DMS 273 (cell line): Measurements from ENCODE around the gene RABL6.
"Not testable (repeated sequence)": the region's sequence is repeated elsewhere in the genome, so short reads cannot be mapped to it uniquely, and the experiment has no call there.

Experiments used
- DNase-seq: peaks from one replicate; lab custom pipeline; 2025; ENCODE audit not compliant: unreplicated experiment; lab: John Stamatoyannopoulos, UW

The RABL6 gene

GRCh38 chr9:136820971-136821825, 13.4 kb downstream of the RABL6 start:
- DNase-seq: no peak

GRCh38 chr9:136821826-136822544, 14.2 kb downstream of the RABL6 start:
- DNase-seq: no peak

GRCh38 chr9:136823136-136824046, 15.6 kb downstream of the RABL6 start:
- DNase-seq: no peak

GRCh38 chr9:136824496-136825225, 16.9 kb downstream of the RABL6 start:
- DNase-seq: no peak

- no peak for DNase-seq
Measured at GRCh38 chr9:136825295-136826187, 17.8 kb downstream of the RABL6 start.

GRCh38 chr9:136826188-136826541, 18.4 kb downstream of the RABL6 start:
- no peak for DNase-seq

GRCh38 chr9:136826703-136827582, 19.2 kb downstream of the RABL6 start:
- no peak for DNase-seq

GRCh38 chr9:136827794-136828473, 20.2 kb downstream of the RABL6 start:
- no peak for DNase-seq

- DNase-seq: no peak
Measured at GRCh38 chr9:136828474-136829140, 20.9 kb downstream of the RABL6 start.

- no peak for DNase-seq
Measured at GRCh38 chr9:136829412-136829811, 21.7 kb downstream of the RABL6 start.

- DNase-seq: no peak
Measured at GRCh38 chr9:136829981-136830885, 22.5 kb downstream of the RABL6 start.

GRCh38 chr9:136831002-136831719, 23.4 kb downstream of the RABL6 start:
- DNase-seq: no peak

- no peak for DNase-seq
Measured at GRCh38 chr9:136831720-136832104, 24.0 kb downstream of the RABL6 start.

GRCh38 chr9:136832581-136832980, 24.8 kb downstream of the RABL6 start:
- DNase-seq: no peak

GRCh38 chr9:136833381-136834048, 25.8 kb downstream of the RABL6 start:
- DNase-seq: not testable (repeated sequence)
